ENCODE results near the gene HNRNPLL. TPM values are rescaled to one million over a fixed set of nuclear protein-coding genes. Genes with fewer than 3 reads are reported as not detected.

The HNRNPLL gene
- total RNA-seq, 1 donor from 2014 or later: 29.7 TPM

- no peak for FAIRE-seq
- Histone ChIP-seq H3K4me3 (ENCODE audit: low read depth, low read length) (no peak overlapping the region), H3K27me3 (ENCODE audit: control insufficient read depth, insufficient read depth, low read length) (no peaks in the 10 kb centered on the region), H3K36me3 (ENCODE audit: control insufficient read depth, insufficient read depth, low read length) (no peaks in the 10 kb centered on the region)
- no peak for DNase-seq (ENCODE audit: low read depth)
- no peak for TF ChIP-seq CTCF (IDR thresholded peaks at IDR 0.05; ENCODE audit: insufficient read depth, low read length, severe bottlenecking)
These were observed 42.6 kb downstream of the HNRNPLL start for GRCh38 chr2:38560092-38560491.

- DNase-seq (ENCODE audit: low read depth) (no peak), FAIRE-seq (no peak)
- Histone ChIP-seq H3K27me3 (ENCODE audit: control insufficient read depth, insufficient read depth, low read length) (no peaks in the 10 kb centered on the region), H3K36me3 (ENCODE audit: control insufficient read depth, insufficient read depth, low read length) (no peaks in the 10 kb centered on the region), H3K4me3 (ENCODE audit: low read depth, low read length) (no peak overlapping the region)
- no peak for TF ChIP-seq CTCF (IDR thresholded peaks at IDR 0.05; ENCODE audit: insufficient read depth, low read length, severe bottlenecking)
These were observed 44.7 kb downstream of the HNRNPLL start for GRCh38 chr2:38557981-38558380.

- Histone ChIP-seq H3K27me3 (ENCODE audit: control insufficient read depth, insufficient read depth, low read length) (no peaks in the 10 kb centered on the region), H3K36me3 (ENCODE audit: control insufficient read depth, insufficient read depth, low read length) (no peaks in the 10 kb centered on the region), H3K4me3 (ENCODE audit: low read depth, low read length) (no peak overlapping the region)
- TF ChIP-seq CTCF (IDR thresholded peaks at IDR 0.05; ENCODE audit: insufficient read depth, low read length, severe bottlenecking): no peak
- no peak for FAIRE-seq
- DNase-seq (ENCODE audit: low read depth): no peak
These were observed 45.5 kb downstream of the HNRNPLL start for GRCh38 chr2:38557217-38557616.

- Histone ChIP-seq H3K27me3 (ENCODE audit: control insufficient read depth, insufficient read depth, low read length) (no peaks in the 10 kb centered on the region), H3K36me3 (ENCODE audit: control insufficient read depth, insufficient read depth, low read length) (no peaks in the 10 kb centered on the region), H3K4me3 (ENCODE audit: low read depth, low read length) (no peak overlapping the region)
- TF ChIP-seq CTCF (IDR thresholded peaks at IDR 0.05; ENCODE audit: insufficient read depth, low read length, severe bottlenecking): no peak
- no peak for DNase-seq (ENCODE audit: low read depth)
- FAIRE-seq: no peak
These were observed 46.5 kb downstream of the HNRNPLL start for GRCh38 chr2:38556006-38556801.

GRCh38 chr2:38554973-38555595 is 47.6 kb downstream of the HNRNPLL start:
- peak; percentile 37 for TF ChIP-seq CTCF (IDR thresholded peaks at IDR 0.05; ENCODE audit: insufficient read depth, low read length, severe bottlenecking)
- Histone ChIP-seq H3K4me3 (ENCODE audit: low read depth, low read length) (no peak overlapping the region), H3K36me3 (ENCODE audit: control insufficient read depth, insufficient read depth, low read length) (no peaks in the 10 kb centered on the region), H3K27me3 (ENCODE audit: control insufficient read depth, insufficient read depth, low read length) (no peaks in the 10 kb centered on the region)
- FAIRE-seq (no peak), DNase-seq (ENCODE audit: low read depth) (peak; percentile 17)

Measured in bronchial epithelial cell (primary cell).